ENCODE data around the gene CCDC43.
"Not testable (repeated sequence)": the region's sequence is repeated elsewhere in the genome, so short reads cannot be mapped to it uniquely, and the experiment has no call there.

The CCDC43 gene

GRCh38 chr17:44672479-44673093 is 17.0 kb downstream of the CCDC43 start:
- DNase-seq (ENCODE audit: low read depth, low spot score): no peak

GRCh38 chr17:44666006-44666405 is 23.6 kb downstream of the CCDC43 start:
- DNase-seq (ENCODE audit: low read depth, low spot score): no peak

- DNase-seq (ENCODE audit: low read depth, low spot score): no peak
Observed at GRCh38 chr17:44664867-44665266, 24.7 kb downstream of the CCDC43 start.

GRCh38 chr17:44663095-44663494 is 26.5 kb downstream of the CCDC43 start:
- no peak for DNase-seq (ENCODE audit: low read depth, low spot score)

DNA sequence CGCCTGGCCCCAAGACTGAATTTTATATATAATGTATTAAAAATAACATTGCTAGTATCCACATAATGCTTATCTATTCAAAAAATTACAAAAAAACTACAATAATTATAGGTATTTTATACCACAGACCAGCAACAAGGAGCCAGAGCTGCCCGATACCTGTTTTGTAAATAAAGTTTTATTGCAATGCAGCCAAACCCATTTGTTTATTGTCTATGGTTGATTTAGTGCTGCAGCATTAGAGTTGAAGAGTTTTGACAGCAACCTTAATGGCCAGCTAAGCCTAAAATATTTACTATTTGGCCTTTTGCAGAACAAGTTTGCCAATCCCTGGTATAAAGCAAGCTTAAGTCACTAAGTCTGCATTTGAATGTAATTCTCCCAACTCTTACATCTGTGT is 27.7 kb downstream of the CCDC43 start:
- no peak for DNase-seq (ENCODE audit: low read depth, low spot score)

- peak; percentile 11 for DNase-seq (ENCODE audit: low read depth, low spot score)
Observed at GRCh38 chr17:44655983-44656710, 33.4 kb downstream of the CCDC43 start, which contains the start of gene MEIOC. Gene MEIOC (plus strand): TSS chr17:44656468. CDS start chr17:44656614, 146 bp downstream.

GRCh38 chr17:44653954-44654353 is 35.6 kb downstream of the CCDC43 start:
- DNase-seq (ENCODE audit: low read depth, low spot score): no peak

DNA sequence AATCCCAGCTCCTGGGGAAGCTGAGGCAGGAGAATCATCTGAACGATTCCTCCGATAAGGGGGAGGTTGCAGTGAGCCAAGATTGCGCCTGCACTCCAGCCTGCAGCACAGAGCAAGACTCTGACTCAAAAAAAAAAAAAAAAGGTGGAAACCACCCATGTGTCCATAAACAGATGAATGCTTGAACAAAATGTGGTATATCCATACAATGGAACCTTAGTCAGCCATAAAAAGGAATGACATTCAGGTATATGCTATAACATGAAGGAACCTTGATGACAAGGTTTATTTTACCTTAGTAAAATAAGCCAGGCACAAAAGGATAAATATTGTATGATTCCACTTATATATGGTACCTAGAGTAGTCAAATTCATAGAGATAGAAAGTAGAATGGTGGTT is 36.2 kb downstream of the CCDC43 start:
- no peak for DNase-seq (ENCODE audit: low read depth, low spot score)

DNA sequence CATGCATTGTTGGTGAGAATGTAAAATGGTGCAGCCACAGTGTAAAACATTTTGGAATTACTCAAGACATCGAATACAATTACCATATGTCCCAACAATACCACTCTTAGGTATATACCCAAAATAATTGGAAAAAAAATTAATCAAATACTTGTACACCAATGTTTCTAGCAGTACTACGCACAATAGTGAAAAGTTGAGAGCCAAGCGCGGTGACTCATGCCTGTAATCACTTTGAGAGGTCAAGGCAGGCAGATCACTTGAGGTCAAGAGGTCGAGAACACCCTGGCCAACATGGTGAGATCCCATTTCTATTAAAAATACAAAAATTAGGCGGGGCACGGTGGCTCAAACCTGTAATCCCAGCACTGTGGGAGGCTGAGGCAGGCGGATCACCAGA is 36.8 kb downstream of the CCDC43 start:
- no peak for DNase-seq (ENCODE audit: low read depth, low spot score)

DNA sequence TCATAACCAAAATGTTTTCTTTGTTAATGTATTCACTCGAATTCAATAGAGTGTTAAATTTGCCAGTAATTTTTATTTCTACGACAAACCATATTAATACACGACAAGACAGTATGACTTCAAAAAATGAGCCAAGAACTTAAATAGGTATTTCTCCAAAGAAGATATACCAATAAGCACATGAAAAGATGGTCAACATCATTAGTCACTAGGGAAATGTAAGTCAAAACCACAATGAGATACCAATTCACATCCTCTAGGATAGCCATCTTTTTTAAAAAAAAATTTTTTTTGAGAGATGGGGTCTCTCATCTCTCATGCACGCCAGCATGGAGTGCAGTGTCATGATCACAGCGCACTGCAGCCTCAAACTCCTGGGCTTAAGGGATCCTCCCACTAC is 38.3 kb downstream of the CCDC43 start:
- DNase-seq (ENCODE audit: low read depth, low spot score): no peak

DNA sequence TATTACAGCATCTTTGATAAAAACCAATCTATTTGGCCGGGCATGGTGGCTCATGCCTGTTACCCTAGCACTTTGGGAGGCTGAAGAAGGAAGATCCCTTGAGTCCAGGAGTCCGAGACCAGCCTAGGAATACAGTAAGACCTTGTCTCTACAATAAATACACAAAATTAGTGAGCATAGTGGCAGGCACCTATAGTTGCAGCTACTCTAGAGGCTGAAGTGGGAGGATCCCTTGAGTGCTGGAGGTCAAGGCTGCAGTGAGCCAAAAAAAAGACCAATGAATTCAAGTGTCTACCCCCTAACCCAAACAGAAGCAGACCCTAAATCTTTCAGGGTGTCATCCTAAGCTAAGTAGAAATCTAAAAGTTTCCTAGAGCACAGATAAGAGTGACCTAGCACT is 40.6 kb downstream of the CCDC43 start:
- no peak for DNase-seq (ENCODE audit: low read depth, low spot score)

DNA sequence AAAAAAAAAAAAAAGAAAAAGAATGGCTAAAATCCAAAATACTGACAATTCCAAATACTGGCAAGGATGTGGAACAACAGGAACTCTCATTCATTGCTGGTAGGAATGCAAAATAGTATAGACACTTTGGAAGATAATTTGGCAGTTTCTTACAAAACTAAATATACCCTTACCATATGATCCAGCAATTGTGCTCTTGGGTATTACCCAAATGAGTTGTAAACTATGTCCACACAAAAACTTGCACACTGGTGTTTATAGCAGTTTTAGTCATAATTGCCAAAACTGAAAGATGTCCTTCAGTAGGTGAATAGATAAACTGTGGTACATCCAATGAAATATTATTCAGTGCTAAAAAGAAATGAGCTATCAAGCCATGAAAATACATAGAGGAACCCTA is 41.8 kb downstream of the CCDC43 start:
- DNase-seq (ENCODE audit: low read depth, low spot score): no peak

- DNase-seq (ENCODE audit: low read depth, low spot score): no peak
Observed at GRCh38 chr17:44646280-44646679, 43.3 kb downstream of the CCDC43 start.

- DNase-seq (ENCODE audit: low read depth, low spot score): no peak
Observed at GRCh38 chr17:44645341-44645740, 44.2 kb downstream of the CCDC43 start.

GRCh38 chr17:44642834-44643233 is 46.7 kb downstream of the CCDC43 start:
- no peak for DNase-seq (ENCODE audit: low read depth, low spot score)

- DNase-seq (ENCODE audit: low read depth, low spot score): no peak
Observed at GRCh38 chr17:44637066-44637465, 52.5 kb downstream of the CCDC43 start.

- DNase-seq (ENCODE audit: low read depth, low spot score): no peak
Observed at GRCh38 chr17:44636562-44636961, 53.0 kb downstream of the CCDC43 start.

DNA sequence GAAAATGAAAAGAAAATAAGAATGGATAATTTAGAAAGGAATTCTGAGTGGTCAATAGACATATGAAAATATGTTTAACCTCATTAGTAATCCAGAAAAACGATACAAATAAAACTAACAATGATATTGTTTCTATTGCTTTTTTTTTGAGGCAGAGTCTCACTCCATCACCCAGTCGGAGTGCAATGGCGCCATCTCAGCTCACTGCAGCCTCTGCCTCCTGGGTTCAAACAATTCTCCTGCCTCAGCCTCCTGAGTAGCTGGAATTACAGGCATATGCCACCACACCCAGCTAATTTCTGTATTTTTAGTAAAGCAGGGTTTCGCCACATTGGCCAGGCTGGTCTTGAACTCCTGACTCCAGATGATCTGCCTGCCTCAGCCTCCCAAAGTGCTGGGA is 55.2 kb downstream of the CCDC43 start:
- DNase-seq (ENCODE audit: low read depth, low spot score): not testable (repeated sequence)

GRCh38 chr17:44633998-44634397 is 55.6 kb downstream of the CCDC43 start:
- no peak for DNase-seq (ENCODE audit: low read depth, low spot score)

DNA sequence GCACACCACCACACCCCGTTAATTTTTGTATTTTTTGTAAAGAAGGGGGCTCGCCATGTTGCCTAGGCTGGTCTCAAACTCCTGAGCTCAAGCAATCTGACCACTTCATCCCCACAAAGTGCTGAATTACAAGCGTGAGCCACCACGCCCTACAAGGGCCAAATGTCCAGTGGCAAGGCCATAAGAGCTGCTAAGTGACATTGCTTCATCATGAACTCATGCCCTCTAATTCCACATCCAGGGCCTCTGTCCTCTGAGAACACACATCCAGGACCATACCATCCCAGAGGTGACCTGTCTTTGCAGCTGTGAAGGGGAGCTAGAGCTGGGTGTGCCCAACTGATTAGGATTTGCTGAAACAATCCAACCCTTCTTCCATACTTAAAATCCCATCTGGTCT is 58.9 kb downstream of the CCDC43 start:
- DNase-seq (ENCODE audit: low read depth, low spot score): no peak

- DNase-seq (ENCODE audit: low read depth, low spot score): no peak
Observed at GRCh38 chr17:44629314-44629713, 60.3 kb downstream of the CCDC43 start.

- DNase-seq (ENCODE audit: low read depth, low spot score): no peak
Observed at GRCh38 chr17:44628243-44629188, 61.1 kb downstream of the CCDC43 start.
